Suppressor macrophage treated with lipopolysaccharide for 4 hours (primary cell): Measurements from ENCODE around the gene RNF151.
A peak's percentile ranks its signal among the peaks of the same experiment; 100 is the strongest.
"Not testable (repeated sequence)": the region's sequence is repeated elsewhere in the genome, so short reads cannot be mapped to it uniquely, and the experiment has no call there.

Experiments
- DNase-seq: peaks from one replicate; pipeline ENCODE4 v3.0.0-alpha.2; 2020

Gene RNF151

GRCh38 chr16:1966460-1966859 is at the start of gene RNF151:
Gene RNF151, plus strand, starts transcription at chr16:1966856. Its CDS starts 26 bp downstream, at chr16:1966882.
- DNase-seq, result no peak

GRCh38 chr16:1917056-1917664 is 49.5 kb upstream of the RNF151 start:
- DNase-seq, result no peak

GRCh38 chr16:1917665-1918350 is 48.8 kb upstream of the RNF151 start:
- DNase-seq, result no peak

GRCh38 chr16:1918351-1919326 is 48.0 kb upstream of the RNF151 start, which contains the start of gene HS3ST6:
Gene HS3ST6, minus strand, starts transcription at chr16:1918415. Its CDS starts 92 bp downstream, at chr16:1918323.
- no peak for DNase-seq

GRCh38 chr16:1919327-1919998 is 47.2 kb upstream of the RNF151 start:
- no peak for DNase-seq

- not testable (repeated sequence) for DNase-seq
These were observed 46.5 kb upstream of the RNF151 start for GRCh38 chr16:1920122-1920521.

- DNase-seq, result peak; percentile 16
These were observed 45.9 kb upstream of the RNF151 start for GRCh38 chr16:1920727-1921171.

- no peak for DNase-seq
These were observed 44.3 kb upstream of the RNF151 start for GRCh38 chr16:1922357-1922756.

- DNase-seq, result peak; percentile 12
These were observed 43.2 kb upstream of the RNF151 start for GRCh38 chr16:1923299-1924034.

GRCh38 chr16:1924095-1924494 is 42.6 kb upstream of the RNF151 start:
- no peak for DNase-seq

GRCh38 chr16:1926271-1926670 is 40.4 kb upstream of the RNF151 start:
- DNase-seq, result no peak

GRCh38 chr16:1929105-1929504 is 37.6 kb upstream of the RNF151 start:
- no peak for DNase-seq

- DNase-seq, result peak; percentile 96
These were observed 36.9 kb upstream of the RNF151 start for GRCh38 chr16:1929578-1930337.

- DNase-seq, result no peak
These were observed 36.3 kb upstream of the RNF151 start for GRCh38 chr16:1930338-1930720.

- no peak for DNase-seq
These were observed 34.3 kb upstream of the RNF151 start for GRCh38 chr16:1932050-1933028.

GRCh38 chr16:1933097-1933661 is 33.5 kb upstream of the RNF151 start:
- no peak for DNase-seq

GRCh38 chr16:1936945-1937479 is 29.6 kb upstream of the RNF151 start:
- no peak for DNase-seq

- DNase-seq, result peak; percentile 81
These were observed 28.3 kb upstream of the RNF151 start for GRCh38 chr16:1938316-1938715.

- no peak for DNase-seq
These were observed 27.7 kb upstream of the RNF151 start for GRCh38 chr16:1938910-1939309.
